HG03039 (cell line): Measurements from ENCODE around the gene SPATA3.
"Not testable (repeated sequence)": the region's sequence is repeated elsewhere in the genome, so short reads cannot be mapped to it uniquely, and the experiment has no call there.

Experiments used
- ATAC-seq: cut with Tn5 transposase; IDR thresholded peaks from one replicate; pipeline ENCODE4 v1.9.1; 2021; ENCODE audit warnings: mild to moderate bottlenecking, moderate library complexity; ENCODE audit not compliant: unreplicated experiment

SPATA3 gene

GRCh38 chr2:230991598-230991997, 4.3 kb upstream of the SPATA3 start:
- ATAC-seq = no peak

GRCh38 chr2:230996661-230997060, 740 bp downstream of the SPATA3 start:
- ATAC-seq = no peak

- no peak for ATAC-seq
Measured at GRCh38 chr2:230998882-230999281, 3.0 kb downstream of the SPATA3 start.

- no peak for ATAC-seq
Measured at GRCh38 chr2:230999477-230999876, 3.6 kb downstream of the SPATA3 start.

GRCh38 chr2:231000211-231000904, 4.4 kb downstream of the SPATA3 start:
- ATAC-seq = no peak

- no peak for ATAC-seq
Measured at GRCh38 chr2:231001036-231001435, 5.1 kb downstream of the SPATA3 start.

- no peak for ATAC-seq
Measured at GRCh38 chr2:231001921-231002320, 6.0 kb downstream of the SPATA3 start.

- ATAC-seq = no peak
Measured at GRCh38 chr2:231002641-231003040, 6.7 kb downstream of the SPATA3 start.

GRCh38 chr2:231003186-231003585, 7.3 kb downstream of the SPATA3 start:
- no peak for ATAC-seq

GRCh38 chr2:231004930-231005329, 9.0 kb downstream of the SPATA3 start:
- not testable (repeated sequence) for ATAC-seq

- ATAC-seq = no peak
Measured at GRCh38 chr2:231007286-231008098, 11.6 kb downstream of the SPATA3 start.

GRCh38 chr2:231008131-231008530, 12.2 kb downstream of the SPATA3 start:
- ATAC-seq = no peak

- no peak for ATAC-seq
Measured at GRCh38 chr2:231009236-231009919, 13.5 kb downstream of the SPATA3 start.

GRCh38 chr2:231010201-231010730, 14.3 kb downstream of the SPATA3 start:
- ATAC-seq = no peak

GRCh38 chr2:231011526-231011925, 15.6 kb downstream of the SPATA3 start:
- ATAC-seq = no peak

GRCh38 chr2:231012463-231012862, 16.5 kb downstream of the SPATA3 start:
- no peak for ATAC-seq

GRCh38 chr2:231013820-231014219, 17.9 kb downstream of the SPATA3 start:
- ATAC-seq = no peak

GRCh38 chr2:231015478-231015877, 19.6 kb downstream of the SPATA3 start:
- ATAC-seq = no peak

GRCh38 chr2:231015926-231016325, 20.0 kb downstream of the SPATA3 start:
- no peak for ATAC-seq

- ATAC-seq = no peak
Measured at GRCh38 chr2:231016566-231017230, 20.8 kb downstream of the SPATA3 start.

- ATAC-seq = no peak
Measured at GRCh38 chr2:231017231-231017598, 21.3 kb downstream of the SPATA3 start.
